HG02759 (cell line): Measurements from ENCODE around the gene DIP2C.
"Not testable (repeated sequence)": the region's sequence is repeated elsewhere in the genome, so short reads cannot be mapped to it uniquely, and the experiment has no call there.

Source experiments
- ATAC-seq: cut with Tn5 transposase; IDR thresholded peaks from one replicate; pipeline ENCODE4 v1.9.1; 2021; ENCODE audit warnings: mild to moderate bottlenecking, moderate library complexity; ENCODE audit not compliant: unreplicated experiment

DIP2C gene

GRCh38 chr10:489330-489729 is 200.1 kb downstream of the DIP2C start:
- no peak for ATAC-seq

- no peak for ATAC-seq
These were observed 200.6 kb downstream of the DIP2C start for GRCh38 chr10:488933-489215.

- no peak for ATAC-seq
These were observed 201.2 kb downstream of the DIP2C start for GRCh38 chr10:488081-488932.

GRCh38 chr10:486666-487322 is 202.7 kb downstream of the DIP2C start:
- no peak for ATAC-seq

- no peak for ATAC-seq
These were observed 203.3 kb downstream of the DIP2C start for GRCh38 chr10:486206-486605.

GRCh38 chr10:485776-486175 is 203.7 kb downstream of the DIP2C start:
- ATAC-seq = no peak

GRCh38 chr10:484925-485661 is 204.4 kb downstream of the DIP2C start:
- ATAC-seq = no peak

GRCh38 chr10:484441-484924 is 205.0 kb downstream of the DIP2C start:
- ATAC-seq = peak; percentile 53

- ATAC-seq = no peak
These were observed 206.2 kb downstream of the DIP2C start for GRCh38 chr10:483261-483660.

GRCh38 chr10:482848-483247 is 206.6 kb downstream of the DIP2C start:
- ATAC-seq = no peak

- no peak for ATAC-seq
These were observed 207.4 kb downstream of the DIP2C start for GRCh38 chr10:482051-482501.

- no peak for ATAC-seq
These were observed 207.8 kb downstream of the DIP2C start for GRCh38 chr10:481628-482027.

GRCh38 chr10:480928-481552 is 208.4 kb downstream of the DIP2C start:
- ATAC-seq = no peak

GRCh38 chr10:480498-480927 is 209.0 kb downstream of the DIP2C start:
- ATAC-seq = no peak

GRCh38 chr10:479706-480497 is 209.6 kb downstream of the DIP2C start:
- not testable (repeated sequence) for ATAC-seq

GRCh38 chr10:478471-479245 is 210.8 kb downstream of the DIP2C start:
- ATAC-seq = no peak

- ATAC-seq = no peak
These were observed 211.8 kb downstream of the DIP2C start for GRCh38 chr10:477620-478019.

- ATAC-seq = no peak
These were observed 213.1 kb downstream of the DIP2C start for GRCh38 chr10:476455-476780.

- ATAC-seq = no peak
These were observed 213.6 kb downstream of the DIP2C start for GRCh38 chr10:475709-476454.
